Left renal pelvis (tissue), 4 donors: ENCODE results near the gene ADGRF4. TPM values are rescaled to one million over a fixed set of nuclear protein-coding genes. Genes with fewer than 3 reads are reported as not detected.
"Not testable (repeated sequence)": the region's sequence is repeated elsewhere in the genome, so short reads cannot be mapped to it uniquely, and the experiment has no call there.

Source experiments
- DNase-seq, 4 donors: peaks; one replicate each; pipeline ENCODE4 v3.0.0-alpha.2; 2013; ENCODE audit warnings: low read depth in 4 of 4, low spot score in 3 of 4
- polyA plus RNA-seq, 4 donors: library from polyadenylated mRNA; unstranded; fragments of 120-200 nt; gene quantifications; one replicate each; pipeline ENCODE4 v1.2.1, GENCODE V29; 2013; ENCODE audit not compliant: insufficient read length in 4 of 4

Gene ADGRF4
- polyA plus RNA-seq, 4 donors = 0.06 to 0.26 (median 0.26) TPM; not detected in 1

GRCh38 chr6:47734831-47735481 is 36.6 kb downstream of the ADGRF4 start:
- DNase-seq = no peak

- no peak for DNase-seq
Measured at GRCh38 chr6:47736083-47736700, 37.8 kb downstream of the ADGRF4 start.

- DNase-seq = no peak
Measured at GRCh38 chr6:47737406-47737805, 39.0 kb downstream of the ADGRF4 start.

- DNase-seq = no peak
Measured at GRCh38 chr6:47740714-47741113, 42.3 kb downstream of the ADGRF4 start.

- no peak for DNase-seq
Measured at GRCh38 chr6:47741807-47742206, 43.4 kb downstream of the ADGRF4 start.

GRCh38 chr6:47743744-47744143 is 45.4 kb downstream of the ADGRF4 start:
- no peak for DNase-seq

GRCh38 chr6:47745269-47745668 is 46.9 kb downstream of the ADGRF4 start:
- not testable (repeated sequence) for DNase-seq

- no peak for DNase-seq
Measured at GRCh38 chr6:47749757-47750156, 51.4 kb downstream of the ADGRF4 start.

GRCh38 chr6:47752801-47753200 is 54.4 kb downstream of the ADGRF4 start:
- no peak for DNase-seq

- DNase-seq = no peak
Measured at GRCh38 chr6:47759364-47759763, 61.0 kb downstream of the ADGRF4 start.

GRCh38 chr6:47762502-47762901 is 64.1 kb downstream of the ADGRF4 start:
- no peak for DNase-seq

- DNase-seq = no peak
Measured at GRCh38 chr6:47766445-47766844, 68.1 kb downstream of the ADGRF4 start.

GRCh38 chr6:47767102-47767501 is 68.7 kb downstream of the ADGRF4 start:
- DNase-seq = no peak

GRCh38 chr6:47769982-47770381 is 71.6 kb downstream of the ADGRF4 start:
- no peak for DNase-seq

Other genes starting within 250 kb of the ADGRF4 start
- 10 to 100 TPM; 18.9 to 92.2 (median 82.5) TPM for gene CD2AP, start 220.8 kb upstream of the ADGRF4 start, polyA plus RNA-seq
- under 1 TPM; 0.04 to 0.96 (median 0.64) TPM for gene OPN5, start 83.5 kb downstream of the ADGRF4 start, polyA plus RNA-seq